HCEC 1CT (cell line): ENCODE results near the gene TEX9.

ENCODE experiments used
- DNase-seq: peaks from one replicate; pipeline ENCODE4 v3.0.0-alpha.2; 2017

TEX9 gene

DNA sequence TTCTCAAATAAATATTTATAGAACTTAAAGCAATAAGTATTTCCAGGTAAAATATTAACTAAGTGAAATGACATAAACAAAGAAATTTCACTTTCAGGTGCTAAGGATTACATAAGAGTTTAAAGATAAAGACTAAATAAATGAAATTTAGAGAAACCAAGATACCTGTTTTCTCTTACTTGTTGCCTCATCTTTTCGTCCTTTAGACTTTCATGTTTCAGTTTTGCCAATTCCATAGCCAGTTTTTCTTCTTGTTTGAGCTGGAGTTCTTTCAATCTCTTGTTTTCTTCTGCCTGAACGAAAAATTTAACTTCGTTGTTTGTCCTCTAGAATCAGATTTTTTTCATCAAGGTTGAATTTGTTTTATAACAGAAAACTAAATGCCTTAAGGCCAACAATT lies 91.0 kb downstream of the TEX9 start:
- no peak for DNase-seq

DNA sequence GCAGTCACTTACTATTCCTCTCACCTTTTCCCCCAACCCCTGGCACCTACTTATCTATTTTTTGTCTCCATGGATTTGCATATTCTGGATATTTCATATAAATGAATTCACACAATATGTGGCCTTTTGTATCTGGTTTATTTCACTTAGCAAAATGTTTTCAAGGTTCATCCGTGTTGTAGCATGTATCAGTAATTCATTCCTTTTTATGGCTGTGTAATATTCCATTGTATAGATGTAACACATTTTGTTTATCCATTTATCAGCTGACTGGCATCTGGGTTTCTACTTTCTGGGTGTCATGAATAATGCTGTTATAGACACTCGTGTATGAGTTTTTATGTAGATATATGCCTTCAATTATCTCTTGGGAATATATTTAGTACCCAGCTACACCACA lies 93.9 kb downstream of the TEX9 start:
- no peak for DNase-seq

DNA sequence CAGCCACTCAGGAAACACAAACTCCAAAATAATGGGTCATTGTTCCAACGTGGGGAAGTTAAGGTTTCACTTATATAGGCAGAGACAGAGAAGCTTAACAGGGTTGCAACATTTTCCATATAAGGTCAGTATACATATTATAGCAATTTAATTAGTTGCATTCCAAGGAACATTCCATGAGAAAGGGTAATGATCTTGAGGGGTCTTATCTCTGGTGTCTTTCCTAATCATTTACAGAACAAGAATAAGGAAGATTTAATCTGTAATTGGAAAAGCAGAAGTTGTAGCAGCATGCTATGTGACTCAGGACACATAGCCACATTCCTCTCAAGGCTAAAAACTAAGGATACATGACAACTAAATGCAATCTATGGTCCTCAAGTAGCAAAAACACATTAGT lies 94.8 kb downstream of the TEX9 start:
- no peak for DNase-seq

DNA sequence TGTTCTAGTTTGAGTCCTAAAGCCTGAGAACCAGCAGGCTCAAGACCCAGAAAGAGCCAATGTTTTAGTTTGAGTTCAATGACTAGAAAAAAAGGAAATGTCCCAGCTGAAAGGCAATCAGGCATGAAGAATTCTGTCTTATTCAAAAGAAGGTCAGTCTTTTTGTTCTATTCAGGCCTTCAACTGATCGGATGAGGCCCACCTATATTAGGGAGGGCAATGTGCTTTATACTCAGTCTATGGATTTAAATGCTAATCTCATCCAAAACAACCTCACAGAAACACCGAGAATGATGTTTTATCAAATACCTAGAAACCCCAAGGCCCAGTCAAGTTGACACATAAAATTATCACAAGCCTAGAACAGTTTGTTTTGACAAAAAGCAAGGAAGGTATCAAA lies 95.7 kb downstream of the TEX9 start:
- no peak for DNase-seq

DNA sequence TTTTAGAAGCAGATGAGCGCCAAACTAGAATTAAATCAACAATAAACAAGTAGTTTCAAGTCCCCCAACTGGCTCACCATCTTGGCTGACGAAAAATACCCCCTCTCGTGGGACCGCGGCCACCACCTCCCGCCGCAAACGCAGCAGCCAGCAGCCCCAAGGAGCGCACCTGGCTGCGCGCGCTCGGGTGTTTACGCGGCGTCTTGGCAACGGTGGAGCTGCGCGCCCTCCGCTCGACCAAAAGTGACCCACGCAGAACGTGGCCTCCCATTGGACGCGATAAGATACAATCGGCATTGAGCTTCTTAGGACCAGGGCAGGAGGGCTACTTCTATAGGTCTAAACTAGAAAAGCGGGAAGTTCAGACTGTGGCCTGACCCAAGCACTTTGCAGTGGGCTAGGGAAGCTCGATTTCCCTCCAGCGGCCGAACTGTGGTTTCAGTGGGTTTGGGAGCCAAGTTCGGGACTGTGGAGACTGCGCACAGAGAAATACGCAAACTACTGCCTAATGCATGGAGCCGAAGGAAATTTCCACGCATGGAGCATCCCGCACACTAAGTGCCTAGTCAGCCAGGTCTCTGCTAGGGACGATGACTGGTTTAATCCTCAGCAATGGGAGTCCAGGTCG lies 99.8 kb downstream of the TEX9 start, which contains the start of gene MNS1:
Gene MNS1 (minus strand): TSS at position 245 of the 628 bp plus-strand sequence. CDS start 165 bp downstream, at position 80.
- peak; percentile 91 for DNase-seq

DNA sequence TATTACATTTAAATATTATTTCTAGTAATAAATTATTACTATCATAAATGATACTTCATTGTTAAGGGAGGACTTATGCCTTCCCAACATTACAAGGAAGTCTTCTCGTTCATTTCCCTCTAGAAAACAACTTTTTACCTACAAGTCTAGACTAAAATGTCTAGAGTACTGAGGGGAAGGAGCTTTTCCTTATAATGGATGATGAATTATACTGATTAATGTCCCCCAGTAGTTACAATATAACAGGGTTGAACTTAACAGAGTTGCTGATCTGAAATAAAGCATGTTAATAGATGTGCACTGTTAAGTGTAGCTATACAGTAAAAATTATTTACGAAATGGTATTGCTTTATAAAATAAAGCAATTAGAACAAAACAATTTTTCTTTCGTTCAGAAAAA lies 102.4 kb downstream of the TEX9 start:
- DNase-seq, result no peak

DNA sequence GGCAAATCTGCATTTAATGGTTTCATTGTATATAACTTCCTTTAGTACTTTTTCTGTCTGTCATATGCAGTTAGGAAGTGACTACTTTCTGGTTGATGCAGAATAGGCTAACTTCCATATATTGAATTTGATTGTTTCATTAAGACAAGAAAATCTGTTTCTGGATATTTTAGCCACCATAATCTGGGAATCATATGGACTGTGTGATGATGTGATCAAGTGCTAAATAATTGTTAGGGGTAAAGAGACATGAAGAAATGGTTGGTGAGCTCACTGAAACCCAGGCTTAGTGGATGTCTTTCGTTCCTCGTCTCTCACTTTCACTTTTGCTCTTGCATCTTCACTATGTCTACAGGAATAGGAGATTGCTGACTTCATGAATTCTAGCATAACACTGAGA lies 103.2 kb downstream of the TEX9 start:
- DNase-seq, result peak; percentile 9

DNA sequence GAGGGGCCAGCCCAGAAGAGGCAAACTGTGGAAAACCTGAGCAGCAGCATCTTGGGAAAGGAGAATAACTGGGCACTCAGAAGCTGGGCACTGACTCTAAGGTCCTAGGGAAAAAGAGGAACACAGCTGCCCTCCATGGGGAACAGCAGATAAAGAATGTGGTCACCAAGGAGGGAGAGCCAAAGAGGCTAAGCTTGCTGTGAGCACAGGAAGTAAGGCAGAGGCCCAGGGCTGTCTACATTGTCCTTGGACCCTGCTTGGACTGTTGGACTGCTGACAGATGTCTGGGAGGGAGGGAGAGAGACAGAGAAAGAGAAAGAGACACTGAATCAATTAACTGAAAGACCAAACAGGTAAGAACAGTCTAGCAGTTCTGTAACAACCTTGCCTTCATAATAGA lies 104.3 kb downstream of the TEX9 start:
- DNase-seq, result no peak

DNA sequence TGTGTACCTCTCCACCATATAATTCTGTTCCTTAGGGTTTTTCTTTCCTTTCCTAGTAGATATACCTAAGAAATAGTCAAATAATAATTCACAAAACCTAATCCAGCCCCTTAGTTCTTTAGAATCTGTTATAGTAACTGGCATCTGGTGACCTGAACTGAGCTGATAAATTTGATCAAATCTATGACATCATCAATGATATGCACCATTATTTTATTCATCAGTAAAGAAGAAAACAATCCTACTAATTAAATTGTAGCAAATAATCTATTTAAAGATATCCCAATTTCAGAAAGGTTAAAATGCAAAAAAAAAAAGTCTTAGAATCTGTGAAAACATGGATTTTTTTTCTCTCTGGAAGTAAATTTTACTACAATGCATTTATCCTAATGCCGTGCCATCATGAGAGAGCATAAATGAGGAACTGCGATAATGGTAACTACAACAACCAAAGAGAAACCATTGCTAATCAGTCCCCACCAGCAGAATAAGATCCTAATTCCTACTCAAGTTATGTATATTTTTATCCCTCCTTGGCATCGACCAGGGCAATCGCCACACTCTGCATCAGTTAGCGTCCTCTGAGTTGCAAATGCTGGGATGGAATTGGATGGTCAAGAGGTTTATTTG lies 106.3 kb downstream of the TEX9 start:
- no peak for DNase-seq

DNA sequence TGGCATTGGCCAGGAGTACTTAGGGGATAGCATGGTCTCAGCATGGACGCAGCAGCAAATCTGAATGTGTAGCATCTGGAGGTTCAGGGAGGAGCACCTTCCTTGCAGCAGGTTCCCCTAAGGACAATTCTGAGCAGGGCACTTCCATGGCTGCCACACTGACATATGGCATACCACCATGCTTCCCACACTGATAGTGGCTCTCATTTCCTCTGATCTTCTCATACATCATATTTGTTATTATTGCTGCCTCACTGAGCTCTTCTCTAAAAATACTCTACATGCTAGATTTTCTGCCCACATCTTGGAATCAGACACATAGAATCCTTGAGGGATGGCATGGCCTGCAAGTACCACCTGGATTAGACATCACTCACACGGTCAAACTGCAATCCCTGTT lies 107.1 kb downstream of the TEX9 start:
- DNase-seq, result no peak

DNA sequence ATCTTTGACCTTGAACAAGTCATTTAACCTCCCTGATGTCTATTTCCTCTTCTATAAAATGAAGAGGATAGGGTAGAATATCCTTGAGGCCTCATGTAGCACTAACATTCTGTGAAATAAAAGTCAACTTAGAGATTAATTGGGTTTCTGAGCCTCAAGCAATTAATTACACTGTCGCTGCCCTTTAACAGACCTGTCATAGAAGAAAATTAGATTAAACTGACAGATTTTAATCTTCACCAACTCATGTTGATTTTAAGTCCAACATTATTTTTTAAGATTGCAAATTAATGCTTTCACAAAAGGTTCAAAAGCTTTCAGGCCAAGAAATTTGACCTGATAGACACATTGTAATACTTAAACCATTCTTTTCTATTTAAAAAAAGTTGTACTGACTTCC lies 107.8 kb downstream of the TEX9 start:
- DNase-seq, result no peak

DNA sequence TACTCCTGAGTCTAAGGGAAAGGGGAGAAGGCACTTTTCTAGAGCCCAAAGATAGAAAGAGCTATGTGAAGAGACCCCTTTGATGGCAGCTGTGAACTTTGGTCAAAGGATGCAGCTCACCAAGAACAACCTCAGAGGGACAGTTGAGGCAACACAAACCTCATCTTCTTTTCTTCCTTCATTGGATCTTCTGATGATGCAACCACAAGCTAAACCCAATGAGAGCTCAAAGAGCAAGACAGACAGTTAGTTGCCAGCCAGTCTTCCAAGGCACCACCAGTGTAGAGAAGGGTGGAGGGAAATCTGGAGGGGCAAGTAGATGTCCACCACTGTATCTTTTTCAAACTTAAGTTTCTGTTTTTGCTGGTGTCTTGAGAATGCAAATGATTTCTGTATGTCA lies 110.1 kb downstream of the TEX9 start:
- DNase-seq, result no peak
